DMS79 treated with DMSO at 0.1 percent for 48 hours (cell line): ENCODE results near the gene MMP28.

Experiments used
- DNase-seq: peaks from one replicate; lab custom pipeline; 2025; lab: John Stamatoyannopoulos, UW

Gene MMP28

DNA sequence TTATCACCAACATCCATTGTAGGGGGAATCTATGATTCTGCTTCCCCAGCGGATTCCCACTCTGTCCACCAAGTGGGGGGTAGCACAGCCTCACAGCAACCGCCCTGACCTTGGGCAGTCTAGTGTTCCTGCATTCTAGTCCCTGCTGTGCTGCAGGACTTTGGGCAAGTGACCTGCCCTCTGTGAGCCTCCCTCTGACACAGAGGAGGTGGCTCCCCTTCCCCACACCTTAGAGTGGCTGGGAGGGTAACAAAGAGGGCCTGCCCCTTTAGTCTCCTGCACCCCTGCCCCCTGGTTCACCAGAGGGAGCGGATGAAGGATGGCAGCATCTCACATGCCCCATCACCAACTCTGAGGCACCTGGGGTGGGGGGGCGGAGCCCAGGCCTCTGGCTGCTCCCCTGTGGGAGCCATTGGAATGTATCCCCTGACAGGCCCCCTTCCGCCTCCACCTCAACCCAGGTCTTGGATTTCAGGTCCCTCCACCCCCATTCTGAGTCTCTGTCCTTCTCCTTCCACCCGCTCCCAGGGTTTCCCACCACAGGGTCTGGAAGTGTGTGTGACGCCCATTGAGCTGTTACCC, 52.5 kb downstream of the MMP28 start:
- DNase-seq = no peak

DNA sequence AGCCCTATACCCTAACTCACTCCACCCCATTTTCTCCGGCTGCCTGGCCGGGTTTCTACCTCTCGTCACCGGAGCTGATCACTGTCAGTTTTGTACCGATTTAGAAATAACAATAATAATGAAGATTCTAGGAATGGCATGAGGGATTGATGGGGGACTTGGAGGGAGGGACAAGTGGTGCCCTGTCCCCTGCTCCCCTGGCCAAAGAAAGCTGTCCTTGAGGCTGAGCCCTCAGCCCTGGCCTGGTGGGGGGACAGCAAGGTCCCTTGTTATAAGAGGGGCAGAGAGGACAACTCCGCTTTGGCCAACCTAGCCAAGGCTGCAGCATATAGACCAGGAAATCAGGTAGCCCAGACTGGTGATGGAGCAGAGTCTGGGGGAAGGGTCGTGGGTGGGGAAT, 52.9 kb downstream of the MMP28 start:
- no peak for DNase-seq

DNA sequence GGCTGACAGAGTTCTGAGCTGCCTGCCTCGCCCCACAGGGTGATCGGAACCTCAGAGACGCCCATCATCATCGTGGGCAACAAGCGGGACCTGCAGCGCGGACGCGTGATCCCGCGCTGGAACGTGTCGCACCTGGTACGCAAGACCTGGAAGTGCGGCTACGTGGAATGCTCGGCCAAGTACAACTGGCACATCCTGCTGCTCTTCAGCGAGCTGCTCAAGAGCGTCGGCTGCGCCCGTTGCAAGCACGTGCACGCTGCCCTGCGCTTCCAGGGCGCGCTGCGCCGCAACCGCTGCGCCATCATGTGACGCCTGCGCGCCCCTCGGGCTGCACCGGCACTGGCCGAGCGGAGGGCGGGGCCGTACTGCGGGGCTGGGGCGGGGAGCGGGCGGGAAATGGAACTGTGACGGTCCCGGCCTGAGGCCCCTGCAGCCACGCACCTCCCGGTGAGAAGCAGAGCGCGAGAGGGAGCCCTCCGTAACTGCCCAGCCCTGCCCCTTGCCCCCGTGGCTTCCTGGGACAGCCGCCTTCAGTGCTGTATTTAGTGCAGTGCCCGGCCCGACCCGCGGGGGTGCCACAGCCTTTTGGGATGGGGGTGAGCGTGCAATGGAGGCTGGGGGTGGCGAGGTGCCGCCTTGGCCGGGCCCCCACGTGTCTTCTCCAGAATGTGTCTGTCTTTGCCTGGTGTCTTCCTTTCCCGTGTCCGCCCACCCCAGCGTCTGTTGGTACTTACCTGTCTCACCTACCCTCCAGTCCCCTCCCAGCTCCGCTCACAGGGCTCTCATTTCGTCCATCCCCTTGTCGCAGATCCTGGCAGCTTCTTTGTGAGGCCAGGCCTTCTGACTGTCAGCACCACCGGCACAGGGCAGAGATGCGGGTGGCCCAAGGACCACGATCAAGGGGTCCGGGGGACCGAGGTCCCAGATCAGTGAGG, 54.2 kb downstream of the MMP28 start:
- DNase-seq = no peak

DNA sequence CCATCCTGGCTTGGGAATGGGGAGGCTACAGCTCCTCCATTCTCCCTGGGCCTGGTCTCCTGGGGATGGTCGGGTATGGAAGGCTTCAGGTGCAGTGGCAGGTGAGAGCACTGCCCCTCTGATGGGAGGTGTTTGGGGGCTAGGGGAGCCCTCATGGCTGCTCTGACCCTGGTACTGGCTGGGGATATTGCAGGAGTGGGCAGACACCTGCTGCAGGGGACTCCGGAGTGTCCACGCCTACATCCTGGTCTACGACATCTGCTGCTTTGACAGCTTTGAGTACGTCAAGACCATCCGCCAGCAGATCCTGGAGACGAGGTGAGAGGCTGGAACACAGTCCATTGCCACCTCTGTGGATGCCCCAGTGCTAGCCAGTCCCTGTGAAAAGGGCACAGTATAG, 55.2 kb downstream of the MMP28 start:
- DNase-seq = no peak

DNA sequence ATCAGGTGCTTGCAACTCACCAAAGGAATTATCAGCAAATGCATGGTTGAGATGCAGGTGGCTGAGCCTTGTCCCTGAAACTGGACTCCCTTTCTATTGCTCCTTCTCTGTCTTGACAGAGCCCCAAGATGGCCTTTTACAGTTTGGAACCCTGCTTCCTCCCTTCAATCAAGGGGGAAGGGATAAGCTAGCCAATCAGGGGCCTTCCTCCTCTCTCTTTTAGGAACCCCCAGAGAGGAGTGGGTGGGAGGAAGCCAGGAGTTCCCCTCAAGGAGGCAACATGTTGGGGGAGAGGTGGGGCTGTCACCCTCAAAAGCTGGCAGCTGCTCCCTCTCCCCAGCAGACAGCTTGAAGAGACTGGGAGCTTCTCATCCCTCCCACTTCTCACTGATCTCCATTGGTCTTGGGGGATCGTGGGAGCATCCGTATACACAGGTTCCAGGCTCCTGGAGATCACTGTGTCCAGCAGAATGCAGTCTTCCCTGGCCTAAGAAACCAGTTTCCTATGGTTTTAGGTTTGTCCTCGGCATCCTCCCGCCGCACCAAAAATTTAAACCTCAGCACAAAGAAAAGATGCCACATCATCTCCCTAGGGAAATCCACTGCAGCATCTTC, 56.8 kb downstream of the MMP28 start:
- DNase-seq = no peak

- DNase-seq = no peak
These were observed 59.2 kb downstream of the MMP28 start for GRCh38 chr17:35736236-35736635.

GRCh38 chr17:35735036-35735805, 60.2 kb downstream of the MMP28 start:
- no peak for DNase-seq

GRCh38 chr17:35734396-35734795, 61.0 kb downstream of the MMP28 start:
- no peak for DNase-seq

- peak; percentile 28 for DNase-seq
These were observed 62.1 kb downstream of the MMP28 start for GRCh38 chr17:35733366-35733765.

GRCh38 chr17:35732806-35733136, 62.7 kb downstream of the MMP28 start:
- no peak for DNase-seq

DNA sequence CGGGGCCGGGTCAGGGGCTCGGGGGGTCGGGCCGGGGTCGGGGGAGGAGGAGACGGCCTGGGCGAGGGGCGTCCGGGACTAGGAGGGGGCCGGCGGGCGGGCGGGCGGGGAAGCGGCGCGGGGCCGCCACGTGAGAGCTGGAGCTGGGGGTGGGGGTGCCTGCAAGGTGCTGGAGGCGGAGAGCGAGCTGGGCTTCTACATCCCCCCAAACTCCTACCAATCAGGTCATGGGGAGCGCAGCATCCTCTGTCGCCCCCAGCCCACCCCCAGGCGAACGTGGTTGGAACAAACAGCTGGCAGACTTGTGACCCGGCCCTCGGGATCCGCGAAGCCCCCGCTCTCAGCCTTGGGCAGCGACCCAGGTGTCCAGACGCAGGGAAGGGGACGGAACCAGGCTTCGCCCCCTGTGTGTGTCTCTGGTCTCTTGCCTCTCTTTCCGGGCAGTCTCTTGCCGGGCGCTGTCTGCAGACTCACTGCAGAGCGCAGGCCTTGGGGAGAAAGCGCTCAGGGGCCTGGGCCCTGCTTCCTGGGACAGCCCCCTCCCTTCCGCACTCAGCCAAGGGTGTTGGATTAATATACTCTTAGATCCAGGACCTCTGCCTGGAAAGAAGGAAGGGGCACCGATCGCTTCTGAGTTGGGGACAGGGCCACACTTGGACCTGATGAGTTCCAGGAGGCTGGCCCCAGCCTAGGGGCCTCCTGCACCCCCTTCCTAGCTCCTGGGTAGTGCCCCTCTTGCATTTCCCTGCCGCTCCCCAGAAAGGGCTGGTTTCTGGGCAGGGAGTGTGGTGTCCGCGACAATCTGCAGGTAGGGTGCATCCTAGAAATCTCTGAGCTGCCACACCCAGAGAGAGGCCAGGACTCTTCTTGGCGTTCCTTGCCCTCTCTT, 63.3 kb downstream of the MMP28 start:
- no peak for DNase-seq

DNA sequence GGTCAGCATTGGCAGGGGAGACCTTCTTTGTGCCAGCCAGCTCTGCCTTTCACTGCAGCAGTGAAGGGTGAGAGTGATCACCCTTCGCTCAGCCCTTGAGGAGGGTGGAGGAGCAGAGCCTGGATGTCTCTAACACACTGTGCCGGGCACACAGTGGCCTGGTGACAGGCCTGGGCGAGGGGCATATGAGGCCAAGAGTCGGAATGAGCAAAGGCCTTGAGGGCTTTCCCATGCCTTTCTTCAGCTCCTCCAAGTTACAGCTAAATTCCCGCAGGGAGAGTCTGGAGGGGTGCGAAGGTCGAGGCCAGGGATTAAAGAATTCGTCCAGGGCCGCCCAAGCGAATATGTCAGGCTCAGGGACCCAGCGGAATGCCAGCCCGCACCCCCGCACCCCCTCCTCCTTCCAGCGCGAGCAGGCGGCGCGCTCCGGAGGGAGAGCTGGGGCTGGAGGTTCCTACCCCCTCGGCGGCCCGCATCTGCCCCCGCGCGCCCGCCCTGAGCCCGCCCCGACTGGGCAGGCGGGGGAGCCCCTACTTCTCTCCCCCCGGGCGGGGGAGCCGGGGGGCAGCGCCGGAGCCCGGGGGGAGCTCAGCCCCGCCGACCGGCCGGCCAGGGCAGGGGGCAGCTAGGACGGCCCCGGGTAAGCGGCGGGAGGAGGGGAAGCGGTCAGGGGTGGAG, 64.1 kb downstream of the MMP28 start, which contains the start of gene RASL10B:
TSS of gene RASL10B (plus strand) at position 401 of the 678 bp plus-strand sequence. CDS start 3,546 bp downstream, outside the sequence.
- DNase-seq = peak; percentile 16

- DNase-seq = no peak
These were observed 64.9 kb downstream of the MMP28 start for GRCh38 chr17:35730400-35731005.

DNA sequence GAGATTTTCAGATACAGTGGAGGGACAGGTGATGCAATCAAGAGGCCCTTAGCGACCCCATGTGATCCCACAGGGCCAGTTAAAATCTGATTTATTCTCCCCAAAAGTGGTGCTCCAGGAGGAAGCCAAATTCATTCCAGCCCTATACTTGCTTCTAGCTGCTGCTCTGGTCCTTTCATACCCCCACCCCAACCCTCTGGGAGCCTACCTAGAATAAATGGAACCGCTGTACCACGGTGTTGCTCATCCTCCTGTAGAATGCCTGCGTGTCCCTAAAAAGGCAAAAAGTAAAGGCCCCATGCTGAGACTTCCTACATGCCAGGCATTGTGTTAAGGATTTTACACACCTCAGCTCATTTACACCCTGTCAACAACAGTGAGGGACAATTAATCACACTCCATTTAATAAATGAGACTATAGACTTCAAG, 66.0 kb downstream of the MMP28 start:
- peak; percentile 13 for DNase-seq

GRCh38 chr17:35728551-35728950, 66.9 kb downstream of the MMP28 start:
- no peak for DNase-seq

DNA sequence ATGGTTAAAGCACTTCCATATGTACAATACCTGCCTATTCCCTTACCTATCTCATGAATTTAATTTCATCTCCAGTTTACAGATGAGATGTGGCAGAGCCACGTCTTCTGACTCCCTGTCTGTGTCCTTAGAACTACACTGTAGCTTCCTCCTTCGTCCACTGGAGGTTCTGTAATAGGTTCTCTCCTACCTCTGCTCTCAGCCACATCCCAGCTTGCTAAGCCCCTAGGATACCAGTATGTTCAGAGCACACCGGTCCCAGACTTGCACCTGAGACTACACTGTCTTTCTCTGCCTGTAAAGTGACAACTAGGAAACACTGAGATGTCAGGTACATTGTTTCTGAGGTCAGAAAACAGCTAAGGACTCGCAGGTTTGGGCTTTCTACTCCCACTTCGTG, 67.8 kb downstream of the MMP28 start:
- no peak for DNase-seq

- DNase-seq = peak; percentile 91
These were observed 68.4 kb downstream of the MMP28 start for GRCh38 chr17:35726953-35727460.

- DNase-seq = peak; percentile 68
These were observed 69.1 kb downstream of the MMP28 start for GRCh38 chr17:35726127-35726952.

DNA sequence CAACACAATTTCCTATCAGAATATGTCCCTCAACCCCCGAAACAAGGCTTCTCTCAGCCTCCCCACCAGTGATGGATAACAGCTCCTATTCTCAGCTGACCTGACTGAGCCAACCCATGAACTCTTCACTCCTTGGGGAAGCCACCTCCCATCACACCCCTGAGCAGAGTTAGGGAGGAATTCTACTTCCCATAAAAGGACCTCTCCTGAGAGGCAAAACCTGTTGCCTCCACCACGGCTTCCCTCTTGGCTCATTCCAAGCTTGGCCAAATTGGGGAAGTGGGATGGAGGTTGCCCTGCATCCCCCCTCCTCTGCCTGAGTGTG, 69.7 kb downstream of the MMP28 start:
- DNase-seq = no peak
